GM19193 (cell line): ENCODE data around the gene PRKAG3.

Experiments used
- POLR2A ChIP-seq: IDR thresholded peaks from 4 replicates; pipeline ENCODE4 v1.6.1; 2011; ENCODE audit not compliant: insufficient read depth, insufficient read length; ENCODE audit errors: extremely low read depth

Gene PRKAG3

GRCh38 chr2:218857371-218858137, 26.0 kb upstream of the PRKAG3 start:
- no peak for TF ChIP-seq POLR2A

- no peak for TF ChIP-seq POLR2A
Measured at GRCh38 chr2:218856896-218857243, 25.3 kb upstream of the PRKAG3 start.

- TF ChIP-seq POLR2A: no peak
Measured at GRCh38 chr2:218856167-218856895, 24.7 kb upstream of the PRKAG3 start.

GRCh38 chr2:218855305-218856166, 23.9 kb upstream of the PRKAG3 start:
- no peak for TF ChIP-seq POLR2A

GRCh38 chr2:218854860-218855259, 23.3 kb upstream of the PRKAG3 start:
- TF ChIP-seq POLR2A: no peak

- TF ChIP-seq POLR2A: no peak
Measured at GRCh38 chr2:218853766-218854165, 22.2 kb upstream of the PRKAG3 start.

- TF ChIP-seq POLR2A: no peak
Measured at GRCh38 chr2:218852911-218853667, 21.5 kb upstream of the PRKAG3 start.

- no peak for TF ChIP-seq POLR2A
Measured at GRCh38 chr2:218851286-218851685, 19.7 kb upstream of the PRKAG3 start.

GRCh38 chr2:218850796-218851195, 19.2 kb upstream of the PRKAG3 start:
- TF ChIP-seq POLR2A: no peak

- no peak for TF ChIP-seq POLR2A
Measured at GRCh38 chr2:218849721-218850120, 18.1 kb upstream of the PRKAG3 start.

GRCh38 chr2:218839888-218840287, 8.3 kb upstream of the PRKAG3 start:
- no peak for TF ChIP-seq POLR2A

GRCh38 chr2:218839430-218839829, 7.8 kb upstream of the PRKAG3 start:
- no peak for TF ChIP-seq POLR2A

- no peak for TF ChIP-seq POLR2A
Measured at GRCh38 chr2:218837495-218837894, 5.9 kb upstream of the PRKAG3 start.

GRCh38 chr2:218834685-218835084, 3.1 kb upstream of the PRKAG3 start:
- TF ChIP-seq POLR2A: no peak

- no peak for TF ChIP-seq POLR2A
Measured at GRCh38 chr2:218833023-218833609, 1.5 kb upstream of the PRKAG3 start.

- TF ChIP-seq POLR2A: no peak
Measured at GRCh38 chr2:218832520-218832919, 917 bp upstream of the PRKAG3 start.
